PC-3 (cell line): Measurements from ENCODE around the gene RIMS4. TPM values are rescaled to one million over a fixed set of nuclear protein-coding genes. Genes with fewer than 3 reads are reported as not detected.

Source experiments
- ATAC-seq: fragments of 200-7000 bp; cut with Tn5 transposase; 2 replicates; pipeline ENCODE4 v1.9.1; 2020; ENCODE audit warnings: mild to moderate bottlenecking, moderate library complexity
- BruUV-seq: library from RNA; stranded (reverse); fragments of 400-500 nt; replicated peaks from 2 replicates; lab custom pipeline; 2021; lab: Mats Ljungman, UMichigan
- CTCF ChIA-PET: fragments of 300-600 bp; sonication (Branson Sonifier 250); formaldehyde crosslinking; loops from one replicate; lab custom pipeline; 2022; ENCODE audit warnings: antibody characterized with exemption; lab: Charles Lee
- POLR2A ChIA-PET: fragments of 300-600 bp; sonication (Branson Sonifier 250); formaldehyde crosslinking; loops from one replicate; lab custom pipeline; 2022; ENCODE audit warnings: antibody characterized with exemption; ENCODE audit not compliant: unreplicated experiment; lab: Charles Lee
- DNase-seq: peaks from one replicate; pipeline ENCODE4 v3.0.0-alpha.2; 2015
- H2AFZ ChIP-seq: fragments of 300-600 bp; sonication (generic); 2 replicates; pipeline ENCODE4 v1.6.0; 2016; ENCODE audit warnings: antibody characterized with exemption, low read length
- H3F3A ChIP-seq: fragments of 300-600 bp; sonication (generic); one replicate; pipeline ENCODE4 v1.6.0; 2017; ENCODE audit warnings: antibody characterized with exemption, low read length, control low read depth, mild to moderate bottlenecking; ENCODE audit not compliant: unreplicated experiment
- H3K27ac ChIP-seq: fragments of 300-600 bp; sonication (generic); 2 replicates; pipeline ENCODE4 v1.5.1; 2016; ENCODE audit warnings: mild to moderate bottlenecking, low read length
- H3K27me3 ChIP-seq: fragments of 300-600 bp; sonication (generic); 2 replicates; pipeline ENCODE4 v1.6.1; 2016; ENCODE audit warnings: low read length, mixed read lengths
- H3K36me3 ChIP-seq: fragments of 300-600 bp; sonication (generic); 2 replicates; pipeline ENCODE4 v1.6.1; 2016; ENCODE audit warnings: low read depth, mixed run types, low read length, mixed read lengths
- H3K4me1 ChIP-seq: fragments of 300-600 bp; sonication (generic); 2 replicates; pipeline ENCODE4 v1.5.1; 2016; ENCODE audit warnings: low read length; ENCODE audit not compliant: insufficient read depth
- H3K4me2 ChIP-seq: fragments of 300-600 bp; sonication (generic); 2 replicates; pipeline ENCODE4 v1.6.0; 2016; ENCODE audit warnings: low read length
- H3K4me3 ChIP-seq: fragments of 300-600 bp; sonication (generic); 2 replicates; pipeline ENCODE4 v1.5.1; 2016; ENCODE audit warnings: mild to moderate bottlenecking, low read length, mixed read lengths
- H3K79me2 ChIP-seq: fragments of 300-600 bp; sonication (generic); 2 replicates; pipeline ENCODE4 v1.6.1; 2017; ENCODE audit warnings: low read length, mixed read lengths
- H3K9ac ChIP-seq: fragments of 300-600 bp; sonication (generic); 2 replicates; pipeline ENCODE4 v1.6.0; 2016; ENCODE audit warnings: mild to moderate bottlenecking, low read length
- H3K9me2 ChIP-seq: fragments of 300-600 bp; sonication (generic); replicated peaks from 2 replicates; pipeline ENCODE4 v1.6.1; 2016; ENCODE audit warnings: mixed run types, low read length, mixed read lengths
- H3K9me3 ChIP-seq: fragments of 300-600 bp; sonication (generic); 2 replicates; pipeline ENCODE4 v1.6.1; 2016; ENCODE audit warnings: low read length, mixed read lengths
- H4K20me1 ChIP-seq: fragments of 300-600 bp; sonication (generic); 2 replicates; pipeline ENCODE4 v1.6.1; 2016; ENCODE audit warnings: low read length, mixed read lengths
- CTCF ChIP-seq: fragments of 300-600 bp; sonication (generic); conservative IDR thresholded peaks from 2 replicates; pipeline ENCODE4 v1.5.1; 2017; ENCODE audit warnings: antibody characterized with exemption, low read depth, mild to moderate bottlenecking, low read length
- EZH2 ChIP-seq: fragments of 300-600 bp; sonication (generic); IDR thresholded peaks from one replicate; pipeline ENCODE4 v1.6.1; 2017; ENCODE audit warnings: antibody characterized with exemption, mild to moderate bottlenecking, low read length; ENCODE audit not compliant: unreplicated experiment
- EZH2phosphoT487 ChIP-seq: fragments of 300-600 bp; sonication (generic); IDR thresholded peaks from 2 replicates; pipeline ENCODE4 v1.6.1; 2018; ENCODE audit warnings: mild to moderate bottlenecking, antibody characterized with exemption, low read length, borderline replicate concordance
- intact Hi-C: fragments of 100-400 bp; cut with micrococcal nuclease; formaldehyde crosslinking; loops from 2 replicates; pipeline ENCODE4 v1.9.0; 2023
- total RNA-seq: library from RNA; depleted of rRNA; stranded (reverse); fragments of >200 nt; gene quantifications from 2 replicates; pipeline ENCODE4 v1.2.3, GENCODE V29; 2014

Gene RIMS4
- total RNA-seq, 1 experiment from 2014 or later = 0.04 TPM

- TF ChIP-seq EZH2 = no peak
- no peak for TF ChIP-seq CTCF
- TF ChIP-seq EZH2phosphoT487 = no peak
- Histone ChIP-seq H4K20me1 (no peaks in the 10 kb centered on the region), H3F3A (no peaks in the 10 kb centered on the region), H3K9ac (no peak overlapping the region), H3K4me2 (no peak overlapping the region), H2AFZ (no peak overlapping the region), H3K4me3 (no peak overlapping the region), H3K9me2 (no peaks in the 10 kb centered on the region), H3K36me3 (no peaks in the 10 kb centered on the region), H3K9me3 (no peaks in the 10 kb centered on the region), H3K27me3 (peaks cover 92% of the 10 kb centered on the region), H3K27ac (no peak overlapping the region), H3K4me1 (no peaks in the 10 kb centered on the region), H3K79me2 (no peaks in the 10 kb centered on the region)
- ATAC-seq (no peak), DNase-seq (no peak)
- BruUV-seq = no TSS peak
- POLR2A ChIA-PET = no interaction called here
- intact Hi-C loops = no loop called here
- CTCF ChIA-PET = no interaction called here
These were observed 24.3 kb upstream of the RIMS4 start for GRCh38 chr20:44834693-44835092.

GRCh38 chr20:44833437-44833836 lies 23.1 kb upstream of the RIMS4 start:
- peaks cover 96% of the 10 kb centered on the region for H3K27me3 ChIP-seq
- H3K9me2 ChIP-seq = no peaks in the 10 kb centered on the region
- BruUV-seq = no TSS peak
- H3K4me2 ChIP-seq = no peak overlapping the region
- DNase-seq = no peak
- H3K27ac ChIP-seq = no peak overlapping the region
- H3K4me3 ChIP-seq = no peak overlapping the region
- TF ChIP-seq EZH2 = no peak
- no peak for TF ChIP-seq CTCF
- TF ChIP-seq EZH2phosphoT487 = no peak
- H4K20me1 ChIP-seq = no peaks in the 10 kb centered on the region
- H3K4me1 ChIP-seq = no peaks in the 10 kb centered on the region
- no peaks in the 10 kb centered on the region for H3F3A ChIP-seq
- ATAC-seq = no peak
- intact Hi-C loops = no loop called here
- no peaks in the 10 kb centered on the region for H3K79me2 ChIP-seq
- no peaks in the 10 kb centered on the region for H3K9me3 ChIP-seq
- CTCF ChIA-PET = no interaction called here
- H3K9ac ChIP-seq = no peak overlapping the region
- POLR2A ChIA-PET = no interaction called here
- no peaks in the 10 kb centered on the region for H3K36me3 ChIP-seq
- H2AFZ ChIP-seq = no peak overlapping the region

- intact Hi-C loops = no loop called here
- no peaks in the 10 kb centered on the region for H3K79me2 ChIP-seq
- CTCF ChIA-PET = no interaction called here
- no peaks in the 10 kb centered on the region for H3K9me3 ChIP-seq
- no peak overlapping the region for H3K9ac ChIP-seq
- BruUV-seq = no TSS peak
- H3K4me1 ChIP-seq = no peaks in the 10 kb centered on the region
- DNase-seq = peak; percentile 38
- no peak overlapping the region for H3K27ac ChIP-seq
- ATAC-seq = peak; percentile 57
- POLR2A ChIA-PET = no interaction called here
- no peaks in the 10 kb centered on the region for H3K36me3 ChIP-seq
- H2AFZ ChIP-seq = no peak overlapping the region
- H4K20me1 ChIP-seq = no peaks in the 10 kb centered on the region
- no peak for TF ChIP-seq CTCF
- no peak for TF ChIP-seq EZH2
- TF ChIP-seq EZH2phosphoT487 = no peak
- no peaks in the 10 kb centered on the region for H3K9me2 ChIP-seq
- no peaks in the 10 kb centered on the region for H3F3A ChIP-seq
- H3K4me2 ChIP-seq = no peak overlapping the region
- H3K4me3 ChIP-seq = no peak overlapping the region
- peaks cover 92% of the 10 kb centered on the region for H3K27me3 ChIP-seq
These were observed 22.4 kb upstream of the RIMS4 start for GRCh38 chr20:44832724-44833123.
